HEK293 (cell line): ENCODE data around the gene OR1S2.

Source experiments
- CTCF ChIA-PET: fragments of 350-600 bp; formaldehyde crosslinking; extraction: SDS; loops from one replicate; lab custom pipeline; 2021; ENCODE audit warnings: antibody characterized with exemption; lab: Yijun Ruan, JAX
- POLR2A ChIA-PET: fragments of 300-600 bp; formaldehyde crosslinking; extraction: SDS; loops from one replicate; lab custom pipeline; 2020; ENCODE audit warnings: antibody characterized with exemption, inconsistent platforms; lab: Yijun Ruan, JAX
- H3K27ac ChIP-seq: fragments of 200-500 bp; sonication (Bioruptor generic); 2 replicates; pipeline ENCODE4 v1.5.1; 2014; ENCODE audit warnings: low read depth, low read length, control low read depth, inconsistent platforms; ENCODE audit errors: extremely low read depth
- H3K36me3 ChIP-seq, 2 experiments: fragments of 200-500 bp in 1 of 2; sonication (Bioruptor generic) in 1 of 2; 1 replicate in 1 of 2; 2 replicates in 1 of 2; pipeline ENCODE4 v1.5.1; 2014 to 2017; ENCODE audit warnings: inconsistent platforms in 2 of 2, low read length in 2 of 2; ENCODE audit not compliant: control insufficient read depth in 2 of 2, insufficient read depth in 1 of 2
- H3K4me1 ChIP-seq: fragments of 200-500 bp; sonication (Bioruptor generic); 2 replicates; pipeline ENCODE4 v1.5.1; 2014; ENCODE audit warnings: mild to moderate bottlenecking, low read length, inconsistent platforms; ENCODE audit not compliant: control insufficient read depth, insufficient read depth
- H3K4me3 ChIP-seq: 2 replicates; pipeline ENCODE4 v1.5.1; 2011; ENCODE audit warnings: low read depth, mild to moderate bottlenecking, control low read depth, low read length, moderate library complexity
- H3K9me3 ChIP-seq: fragments of 200-500 bp; sonication (Bioruptor generic); 2 replicates; pipeline ENCODE4 v1.5.1; 2014; ENCODE audit warnings: low read depth, low read length, inconsistent platforms; ENCODE audit not compliant: control insufficient read depth, insufficient read depth
- GLI4 ChIP-seq: fragments of 450-650 bp; formaldehyde crosslinking; IDR thresholded peaks from 2 replicates; pipeline ENCODE4 v1.5.1; 2016; ENCODE audit warnings: missing biosample characterization, missing genetic modification characterization
- GLIS1 ChIP-seq: fragments of 450-650 bp; formaldehyde crosslinking; IDR thresholded peaks from 2 replicates; pipeline ENCODE4 v1.5.1; 2016; ENCODE audit warnings: missing biosample characterization, missing genetic modification characterization
- GLIS2 ChIP-seq: fragments of 450-650 bp; formaldehyde crosslinking; IDR thresholded peaks from 2 replicates; pipeline ENCODE4 v1.5.1; 2016; ENCODE audit warnings: missing biosample characterization, missing genetic modification characterization
- HIC1 ChIP-seq: fragments of 450-650 bp; formaldehyde crosslinking; IDR thresholded peaks from 2 replicates; pipeline ENCODE4 v1.5.1; 2016; ENCODE audit warnings: missing biosample characterization, missing genetic modification characterization
- HOXA7 ChIP-seq: sonication (generic); formaldehyde crosslinking; IDR thresholded peaks from 2 replicates; pipeline ENCODE4 v1.8.1; 2022; ENCODE audit warnings: missing genetic modification reagents, borderline replicate concordance
- KLF16 ChIP-seq: fragments of 450-650 bp; formaldehyde crosslinking; IDR thresholded peaks from 2 replicates; pipeline ENCODE4 v1.5.1; 2017; ENCODE audit warnings: missing biosample characterization, missing genetic modification characterization
- KLF9 ChIP-seq: fragments of 450-650 bp; formaldehyde crosslinking; IDR thresholded peaks from 2 replicates; pipeline ENCODE4 v1.5.1; 2016; ENCODE audit warnings: missing biosample characterization, missing genetic modification characterization, low read depth
- REST ChIP-seq: fragments of 450-650 bp; formaldehyde crosslinking; IDR thresholded peaks from 2 replicates; pipeline ENCODE4 v1.5.1; 2016; ENCODE audit warnings: missing biosample characterization, missing genetic modification characterization
- ZBTB21 ChIP-seq: fragments of 450-650 bp; formaldehyde crosslinking; IDR thresholded peaks from 2 replicates; pipeline ENCODE4 v1.5.1; 2017; ENCODE audit warnings: missing biosample characterization, missing genetic modification characterization
- ZFP41 ChIP-seq: fragments of 450-650 bp; formaldehyde crosslinking; IDR thresholded peaks from 2 replicates; pipeline ENCODE4 v1.5.1; 2016; ENCODE audit warnings: missing biosample characterization, missing genetic modification characterization, borderline replicate concordance
- ZNF114 ChIP-seq: fragments of 450-650 bp; formaldehyde crosslinking; IDR thresholded peaks from 2 replicates; pipeline ENCODE4 v1.5.0; 2017; ENCODE audit warnings: missing biosample characterization, missing genetic modification characterization
- ZNF133 ChIP-seq: fragments of 450-650 bp; formaldehyde crosslinking; IDR thresholded peaks from 2 replicates; pipeline ENCODE4 v1.5.1; 2016; ENCODE audit warnings: missing biosample characterization, missing genetic modification characterization
- ZNF140 ChIP-seq: fragments of 450-650 bp; formaldehyde crosslinking; IDR thresholded peaks from 2 replicates; pipeline ENCODE4 v1.5.1; 2016; ENCODE audit warnings: missing biosample characterization, missing genetic modification characterization
- ZNF23 ChIP-seq: fragments of 450-650 bp; formaldehyde crosslinking; IDR thresholded peaks from 2 replicates; pipeline ENCODE4 v1.5.1; 2016; ENCODE audit warnings: missing biosample characterization, missing genetic modification characterization, borderline replicate concordance
- ZNF37A ChIP-seq: fragments of 450-650 bp; IDR thresholded peaks from 2 replicates; pipeline ENCODE4 v1.5.1; 2018; ENCODE audit warnings: missing biosample characterization, missing genetic modification characterization
- ZNF416 ChIP-seq: fragments of 450-650 bp; formaldehyde crosslinking; IDR thresholded peaks from 2 replicates; pipeline ENCODE4 v1.5.1; 2016; ENCODE audit warnings: missing biosample characterization, missing genetic modification characterization
- ZNF610 ChIP-seq: fragments of 450-650 bp; formaldehyde crosslinking; IDR thresholded peaks from 2 replicates; pipeline ENCODE4 v1.5.1; 2016; ENCODE audit warnings: missing biosample characterization, missing genetic modification characterization, borderline replicate concordance
- ZSCAN18 ChIP-seq: fragments of 450-650 bp; formaldehyde crosslinking; IDR thresholded peaks from 2 replicates; pipeline ENCODE4 v1.5.1; 2016; ENCODE audit warnings: missing biosample characterization, missing genetic modification characterization
- ZSCAN23 ChIP-seq: fragments of 450-650 bp; formaldehyde crosslinking; IDR thresholded peaks from 2 replicates; pipeline ENCODE4 v1.5.1; 2016; ENCODE audit warnings: missing biosample characterization, missing genetic modification characterization
- ZSCAN5A ChIP-seq: fragments of 450-650 bp; formaldehyde crosslinking; IDR thresholded peaks from 2 replicates; pipeline ENCODE4 v1.5.1; 2016; ENCODE audit warnings: missing biosample characterization, missing genetic modification characterization
- TF ChIP-seq, protein P1 (sequence below): fragments of 450-650 bp; formaldehyde crosslinking; IDR thresholded peaks from 2 replicates; pipeline ENCODE4 v1.5.0; 2017; ENCODE audit warnings: missing biosample characterization, missing genetic modification characterization, borderline replicate concordance
- TF ChIP-seq, protein P2 (sequence below): fragments of 450-650 bp; formaldehyde crosslinking; IDR thresholded peaks from 2 replicates; pipeline ENCODE4 v1.5.1; 2016; ENCODE audit warnings: missing biosample characterization, missing genetic modification characterization

Gene OR1S2

GRCh38 chr11:58165504-58166106, 38.3 kb downstream of the OR1S2 start (continued):
- no peak for TF ChIP-seq HIC1 (tag by site-specific recombination)
- TF ChIP-seq KLF9 = no peak
- TF ChIP-seq HOXA7 (CRISPR knock-in tag) = no peak

DNA sequence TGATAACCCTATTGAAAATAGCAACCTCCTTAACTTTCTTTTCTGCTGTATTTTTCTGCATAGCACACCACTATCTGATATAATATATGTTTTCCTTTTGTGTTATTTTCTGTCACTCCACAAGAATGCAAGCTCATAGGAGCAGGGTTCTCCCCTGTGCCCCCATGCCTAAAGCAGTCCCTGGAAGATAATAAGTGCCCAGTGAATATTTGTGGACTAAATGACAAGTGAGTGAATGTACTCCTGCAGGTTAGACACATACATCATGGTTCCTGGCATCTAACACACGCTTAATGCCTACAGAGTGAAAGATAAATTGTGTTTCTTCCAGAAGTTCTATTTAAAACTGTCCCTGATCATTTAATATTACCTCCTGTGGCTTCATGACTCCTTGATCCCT, 39.0 kb downstream of the OR1S2 start:
- ChIA-PET CTCF (no interaction called here), POLR2A (no interaction called here)
- Histone ChIP-seq H3K4me3 (no peak overlapping the region), H3K4me1 (no peaks in the 10 kb centered on the region), H3K36me3 (no peaks in the 10 kb centered on the region), H3K27ac (no peak overlapping the region), H3K9me3 (no peaks in the 10 kb centered on the region)
- TF ChIP-seq ZNF610 (tag by site-specific recombination) (no peak), ZSCAN18 (tag by site-specific recombination) (no peak), REST (tag by site-specific recombination) (no peak), ZNF23 (tag by site-specific recombination) (no peak), ZSCAN23 (tag by site-specific recombination) (no peak), ZNF416 (tag by site-specific recombination) (no peak), GLIS2 (tag by site-specific recombination) (no peak), ZNF37A (no peak), ZNF133 (tag by site-specific recombination) (no peak), GLIS1 (tag by site-specific recombination) (no peak), ZFP41 (no peak), ZNF140 (tag by site-specific recombination) (no peak), ZNF114 (tag by site-specific recombination) (no peak), ZSCAN5A (tag by site-specific recombination) (no peak), KLF16 (tag by site-specific recombination) (no peak), ZBTB21 (tag by site-specific recombination) (no peak), GLI4 (no peak)
- TF ChIP-seq, protein P1, sequence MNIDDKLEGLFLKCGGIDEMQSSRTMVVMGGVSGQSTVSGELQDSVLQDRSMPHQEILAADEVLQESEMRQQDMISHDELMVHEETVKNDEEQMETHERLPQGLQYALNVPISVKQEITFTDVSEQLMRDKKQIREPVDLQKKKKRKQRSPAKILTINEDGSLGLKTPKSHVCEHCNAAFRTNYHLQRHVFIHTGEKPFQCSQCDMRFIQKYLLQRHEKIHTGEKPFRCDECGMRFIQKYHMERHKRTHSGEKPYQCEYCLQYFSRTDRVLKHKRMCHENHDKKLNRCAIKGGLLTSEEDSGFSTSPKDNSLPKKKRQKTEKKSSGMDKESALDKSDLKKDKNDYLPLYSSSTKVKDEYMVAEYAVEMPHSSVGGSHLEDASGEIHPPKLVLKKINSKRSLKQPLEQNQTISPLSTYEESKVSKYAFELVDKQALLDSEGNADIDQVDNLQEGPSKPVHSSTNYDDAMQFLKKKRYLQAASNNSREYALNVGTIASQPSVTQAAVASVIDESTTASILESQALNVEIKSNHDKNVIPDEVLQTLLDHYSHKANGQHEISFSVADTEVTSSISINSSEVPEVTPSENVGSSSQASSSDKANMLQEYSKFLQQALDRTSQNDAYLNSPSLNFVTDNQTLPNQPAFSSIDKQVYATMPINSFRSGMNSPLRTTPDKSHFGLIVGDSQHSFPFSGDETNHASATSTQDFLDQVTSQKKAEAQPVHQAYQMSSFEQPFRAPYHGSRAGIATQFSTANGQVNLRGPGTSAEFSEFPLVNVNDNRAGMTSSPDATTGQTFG (tag by site-specific recombination) = no peak
- TF ChIP-seq, protein P2, sequence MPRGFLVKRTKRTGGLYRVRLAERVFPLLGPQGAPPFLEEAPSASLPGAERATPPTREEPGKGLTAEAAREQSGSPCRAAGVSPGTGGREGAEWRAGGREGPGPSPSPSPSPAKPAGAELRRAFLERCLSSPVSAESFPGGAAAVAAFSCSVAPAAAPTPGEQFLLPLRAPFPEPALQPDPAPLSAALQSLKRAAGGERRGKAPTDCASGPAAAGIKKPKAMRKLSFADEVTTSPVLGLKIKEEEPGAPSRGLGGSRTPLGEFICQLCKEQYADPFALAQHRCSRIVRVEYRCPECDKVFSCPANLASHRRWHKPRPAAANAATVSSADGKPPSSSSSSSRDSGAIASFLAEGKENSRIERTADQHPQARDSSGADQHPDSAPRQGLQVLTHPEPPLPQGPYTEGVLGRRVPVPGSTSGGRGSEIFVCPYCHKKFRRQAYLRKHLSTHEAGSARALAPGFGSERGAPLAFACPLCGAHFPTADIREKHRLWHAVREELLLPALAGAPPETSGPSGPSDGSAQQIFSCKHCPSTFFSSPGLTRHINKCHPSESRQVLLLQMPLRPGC = no peak
